Amniotic epithelial cell (primary cell): ENCODE data around the gene IDH3G.
A peak's percentile ranks its signal among the peaks of the same experiment; 100 is the strongest.
"Not testable (repeated sequence)": the region's sequence is repeated elsewhere in the genome, so short reads cannot be mapped to it uniquely, and the experiment has no call there.

Experiments
- DNase-seq: peaks from one replicate; pipeline ENCODE4 v3.0.0-alpha.2; 2010; ENCODE audit warnings: low read depth

IDH3G gene

GRCh38 chrX:153794018-153794896 lies at the start of gene IDH3G, which contains the start of gene SSR4:
Gene IDH3G (minus strand): TSS chrX:153794375. CDS start chrX:153794326, 49 bp downstream.
Gene SSR4 (plus strand): TSS chrX:153794668. CDS start chrX:153794688, 20 bp downstream.
- peak; percentile 90 for DNase-seq

- DNase-seq = no peak
Measured at GRCh38 chrX:153836921-153837320, 42.7 kb upstream of the IDH3G start.

- no peak for DNase-seq
Measured at GRCh38 chrX:153832728-153833127, 38.6 kb upstream of the IDH3G start.

GRCh38 chrX:153831429-153832150 lies 37.4 kb upstream of the IDH3G start:
- no peak for DNase-seq

GRCh38 chrX:153830640-153831428 lies 36.7 kb upstream of the IDH3G start:
- no peak for DNase-seq

- no peak for DNase-seq
Measured at GRCh38 chrX:153829799-153830639, 35.8 kb upstream of the IDH3G start, which contains the start of gene PDZD4. Gene PDZD4 (minus strand): TSS chrX:153830544. CDS start chrX:153830298, 246 bp downstream.

GRCh38 chrX:153829549-153829798 lies 35.3 kb upstream of the IDH3G start:
- no peak for DNase-seq

GRCh38 chrX:153828723-153829548 lies 34.8 kb upstream of the IDH3G start:
- DNase-seq = no peak

GRCh38 chrX:153828308-153828707 lies 34.1 kb upstream of the IDH3G start:
- no peak for DNase-seq

GRCh38 chrX:153827903-153828302 lies 33.7 kb upstream of the IDH3G start:
- no peak for DNase-seq

GRCh38 chrX:153827016-153827415 lies 32.8 kb upstream of the IDH3G start:
- no peak for DNase-seq

- no peak for DNase-seq
Measured at GRCh38 chrX:153825042-153825441, 30.9 kb upstream of the IDH3G start.

- DNase-seq = no peak
Measured at GRCh38 chrX:153824348-153824747, 30.2 kb upstream of the IDH3G start.

- no peak for DNase-seq
Measured at GRCh38 chrX:153821066-153821465, 26.9 kb upstream of the IDH3G start.

- no peak for DNase-seq
Measured at GRCh38 chrX:153820601-153821000, 26.4 kb upstream of the IDH3G start.

- DNase-seq = no peak
Measured at GRCh38 chrX:153819384-153820040, 25.3 kb upstream of the IDH3G start.

GRCh38 chrX:153818571-153819383 lies 24.6 kb upstream of the IDH3G start:
- no peak for DNase-seq

GRCh38 chrX:153818064-153818463 lies 23.9 kb upstream of the IDH3G start:
- DNase-seq = not testable (repeated sequence)
